GF-D8 (cell line): Measurements from ENCODE around the gene TP73.

ENCODE experiments used
- DNase-seq: peaks from one replicate; lab custom pipeline; 2025; lab: John Stamatoyannopoulos, UW

The TP73 gene

GRCh38 chr1:3779265-3779911 lies 127.1 kb downstream of the TP73 start:
- DNase-seq, result no peak

DNA sequence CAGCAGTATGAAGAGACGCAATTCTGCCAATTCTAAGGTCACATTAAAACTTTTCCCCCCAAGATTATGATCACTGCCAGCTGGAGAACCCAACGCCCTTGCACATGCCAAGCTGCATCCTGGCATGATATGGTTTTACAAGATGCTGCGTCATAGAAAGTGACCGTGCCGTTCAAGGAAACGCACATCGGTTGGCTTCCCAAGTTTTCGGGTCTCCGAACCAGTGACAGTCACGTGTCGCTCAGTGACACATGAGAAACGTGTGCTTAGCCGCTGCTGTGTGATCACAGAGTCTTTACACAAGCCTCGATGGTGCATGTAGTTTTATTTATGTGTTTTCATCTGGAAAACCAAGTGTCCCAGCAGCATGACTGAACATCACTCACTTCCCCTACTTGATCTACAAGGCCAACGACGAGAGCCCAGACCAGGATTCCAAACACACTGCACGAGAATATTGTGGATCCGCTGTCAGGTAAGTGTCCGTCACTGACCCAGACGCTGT lies 127.6 kb downstream of the TP73 start:
- no peak for DNase-seq

- no peak for DNase-seq
Measured at GRCh38 chr1:3780901-3781300, 128.6 kb downstream of the TP73 start.

GRCh38 chr1:3783651-3784474 lies 131.5 kb downstream of the TP73 start:
- DNase-seq, result no peak

DNA sequence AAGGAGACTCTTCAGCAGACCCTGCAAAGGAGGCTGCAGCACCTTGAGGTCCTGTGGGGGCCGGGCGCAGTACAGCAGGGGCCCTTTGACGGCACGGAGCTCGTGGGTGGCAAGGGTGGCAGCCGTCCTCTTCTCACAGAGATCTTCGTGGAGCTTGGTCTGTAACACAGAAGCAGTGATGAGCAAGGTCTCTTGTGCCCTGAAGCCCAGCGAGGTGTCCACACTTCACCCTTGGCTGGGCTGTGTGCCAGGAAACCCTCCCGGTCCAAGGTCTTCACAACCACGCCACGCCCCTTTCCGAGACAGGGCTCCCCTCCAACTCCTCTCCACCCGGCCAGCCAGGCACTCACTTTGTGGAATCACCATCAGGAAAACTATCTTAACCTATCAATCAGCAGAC lies 132.7 kb downstream of the TP73 start:
- no peak for DNase-seq

DNA sequence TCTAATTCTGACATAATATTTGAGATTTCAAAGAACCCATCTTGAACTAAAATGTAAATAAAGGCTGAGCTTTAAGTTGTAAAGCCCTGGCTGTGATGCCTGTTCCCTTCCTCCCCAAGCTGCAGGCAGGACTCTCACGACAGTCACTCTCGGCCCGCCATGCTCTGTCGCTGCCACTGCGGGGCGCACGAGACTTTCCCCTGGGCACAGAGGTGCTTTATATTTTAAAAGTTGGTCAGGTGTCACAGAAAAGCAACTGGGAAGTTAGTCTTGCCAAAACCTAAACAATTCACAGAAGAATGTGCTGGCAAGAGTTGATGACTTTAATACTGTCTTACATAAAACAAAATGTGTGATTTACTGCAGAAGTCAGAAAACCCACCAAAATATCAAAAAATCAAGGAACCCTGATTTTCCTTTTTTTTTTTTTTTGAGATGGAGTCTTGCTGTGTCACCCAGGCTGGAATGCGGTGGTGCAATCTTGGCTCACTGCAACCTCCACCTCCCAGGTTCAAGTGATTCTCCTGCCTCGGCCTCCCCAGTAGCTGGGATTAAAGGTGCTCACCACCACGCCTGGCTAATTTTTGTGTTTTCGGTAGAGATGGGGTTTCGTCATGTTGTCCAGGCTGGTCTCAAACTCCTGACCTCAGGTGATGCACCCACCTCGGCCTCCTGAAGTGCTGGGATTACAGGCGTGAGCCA lies 133.3 kb downstream of the TP73 start:
- DNase-seq, result no peak
